Esophagus squamous epithelium (tissue), 4 donors: Measurements from ENCODE around the gene DISP2.

Source experiments
- CTCF ChIP-seq, 6 experiments: fragments of 450-650 bp in 4 of 6; fragments of 200-600 bp in 2 of 6; sonication (generic) in 2 of 6; IDR thresholded peaks; one replicate each; pipeline ENCODE4 v1.5.1; 2016 to 2019; ENCODE audit warnings: antibody characterized with exemption in 6 of 6, mild to moderate bottlenecking in 4 of 6, moderate library complexity in 4 of 6
- POLR2A ChIP-seq, 4 donors: fragments of 450-650 bp; IDR thresholded peaks; one replicate each; pipeline ENCODE4 v1.6.1; 2017; ENCODE audit warnings: antibody characterized with exemption in 4 of 4, mild to moderate bottlenecking in 4 of 4, moderate library complexity in 3 of 4

- TF ChIP-seq CTCF (IDR thresholded peaks at IDR 0.05) (no peak), POLR2A (IDR thresholded peaks at IDR 0.05) (no peak)
These were observed 23.5 kb upstream of the DISP2 start for GRCh38 chr15:40334541-40334940.
